HT-29 (cell line): Measurements from ENCODE around the gene C9orf72. TPM values are rescaled to one million over a fixed set of nuclear protein-coding genes. Genes with fewer than 3 reads are reported as not detected.

ENCODE experiments used
- DNase-seq: peaks from one replicate; pipeline ENCODE4 v3.0.0-alpha.2; 2015; ENCODE audit warnings: low spot score
- total RNA-seq: library from RNA; depleted of rRNA; stranded (reverse); fragments of >200 nt; shearing (Covaris generic); gene quantifications from 2 replicates; pipeline ENCODE4 v1.2.3, GENCODE V29; 2014

The C9orf72 gene
- total RNA-seq, 1 experiment from 2014 or later, result 2.4 TPM

- no peak for DNase-seq
Measured at GRCh38 chr9:27538647-27539046, 34.6 kb downstream of the C9orf72 start.

DNA sequence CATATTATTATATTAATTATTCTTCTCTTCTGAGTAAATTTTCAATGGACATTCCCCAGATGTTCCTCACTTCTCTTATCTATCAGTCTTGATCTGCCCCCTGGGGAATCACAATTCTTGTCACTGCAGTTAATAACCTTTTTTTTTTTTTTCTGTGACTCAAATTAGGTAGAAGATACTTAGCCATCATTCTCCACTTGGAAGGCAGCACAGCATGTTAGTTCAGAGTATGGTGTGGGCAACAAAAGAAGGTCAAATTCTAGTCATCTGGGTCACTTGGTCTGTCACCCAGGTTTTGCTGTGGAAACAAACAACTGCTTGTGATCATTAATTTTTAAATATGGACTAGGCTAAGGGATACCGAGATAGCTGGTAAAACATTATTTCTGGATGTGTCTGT is 35.5 kb downstream of the C9orf72 start:
- DNase-seq, result no peak

GRCh38 chr9:27537027-27537435 is 36.2 kb downstream of the C9orf72 start:
- DNase-seq, result no peak

- no peak for DNase-seq
Measured at GRCh38 chr9:27536168-27536567, 37.1 kb downstream of the C9orf72 start.

- DNase-seq, result peak; percentile 37
Measured at GRCh38 chr9:27535701-27536118, 37.6 kb downstream of the C9orf72 start.

GRCh38 chr9:27534658-27535209 is 38.5 kb downstream of the C9orf72 start:
- no peak for DNase-seq

DNA sequence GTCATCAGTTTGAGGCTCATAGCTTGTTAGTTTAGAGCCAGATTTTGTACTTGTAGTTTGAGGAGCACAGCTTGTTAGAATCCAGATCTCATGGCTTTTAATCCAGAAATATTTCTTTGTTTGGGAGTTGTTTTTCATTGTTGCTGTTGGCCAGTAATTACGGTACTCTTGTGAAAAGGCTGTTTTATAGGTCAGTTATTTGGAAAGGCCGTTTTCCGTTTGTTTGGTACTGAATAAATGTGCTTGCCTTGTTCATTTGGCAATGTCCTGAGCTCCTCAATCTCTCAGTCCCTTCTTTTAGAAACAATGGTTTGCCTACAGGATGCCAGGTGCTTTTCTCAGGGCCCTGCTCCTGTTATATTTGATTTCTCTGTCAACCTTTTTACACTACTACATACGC is 39.1 kb downstream of the C9orf72 start:
- no peak for DNase-seq

GRCh38 chr9:27533311-27533710 is 40.0 kb downstream of the C9orf72 start:
- DNase-seq, result no peak

DNA sequence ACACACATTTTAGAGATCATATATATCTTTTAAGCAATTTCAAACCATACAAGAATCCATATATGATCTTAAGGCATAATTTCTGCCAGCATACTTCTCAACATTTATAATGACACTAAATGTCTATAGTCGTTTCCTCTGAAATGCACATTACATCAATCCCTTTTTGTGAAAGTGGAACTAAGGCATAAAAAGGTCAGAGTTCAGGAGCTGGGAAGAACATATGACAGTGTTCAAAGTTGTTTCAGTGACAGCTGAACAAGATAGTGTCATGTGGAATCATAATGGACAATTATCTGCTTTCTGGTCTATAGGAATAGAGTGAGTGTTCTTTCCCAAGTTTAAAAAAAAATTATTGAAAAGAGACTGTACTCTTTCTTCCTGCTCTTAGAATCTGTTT is 41.2 kb downstream of the C9orf72 start:
- DNase-seq, result no peak

GRCh38 chr9:27530915-27531755 is 42.1 kb downstream of the C9orf72 start:
- no peak for DNase-seq

- DNase-seq, result peak; percentile 78
Measured at GRCh38 chr9:27529316-27530278, 43.7 kb downstream of the C9orf72 start, which contains the start of gene MOB3B. TSS of gene MOB3B (minus strand) at chr9:27529814. CDS start at chr9:27455550, 74,264 bp downstream.

GRCh38 chr9:27528886-27529315 is 44.4 kb downstream of the C9orf72 start:
- peak; percentile 46 for DNase-seq

GRCh38 chr9:27528076-27528885 is 45.0 kb downstream of the C9orf72 start:
- DNase-seq, result peak; percentile 65

- DNase-seq, result no peak
Measured at GRCh38 chr9:27527702-27528075, 45.6 kb downstream of the C9orf72 start.

- DNase-seq, result no peak
Measured at GRCh38 chr9:27524236-27524635, 49.0 kb downstream of the C9orf72 start, which contains the start of gene IFNK. TSS of gene IFNK (plus strand) at chr9:27524290. CDS start at chr9:27524337, 47 bp downstream.

DNA sequence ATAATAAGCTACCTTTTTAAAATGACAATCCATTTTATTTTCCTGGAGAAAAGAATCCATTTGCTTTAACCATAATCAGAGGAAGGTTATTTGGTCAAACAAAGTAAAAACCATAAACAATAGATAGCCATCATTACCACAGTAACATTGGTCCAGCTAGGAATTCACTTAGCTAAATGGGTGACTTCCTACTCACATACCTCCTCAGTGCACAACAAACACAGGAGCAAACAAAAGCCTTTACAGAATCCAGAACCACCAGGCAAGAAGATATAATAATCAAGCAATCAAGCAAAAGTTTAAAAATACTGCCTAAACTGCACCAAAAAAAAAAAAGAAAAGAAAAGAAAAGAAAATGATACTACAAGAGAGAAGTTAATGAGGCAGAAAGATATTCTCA is 50.1 kb downstream of the C9orf72 start:
- DNase-seq, result no peak

- no peak for DNase-seq
Measured at GRCh38 chr9:27520986-27521385, 52.3 kb downstream of the C9orf72 start.

DNA sequence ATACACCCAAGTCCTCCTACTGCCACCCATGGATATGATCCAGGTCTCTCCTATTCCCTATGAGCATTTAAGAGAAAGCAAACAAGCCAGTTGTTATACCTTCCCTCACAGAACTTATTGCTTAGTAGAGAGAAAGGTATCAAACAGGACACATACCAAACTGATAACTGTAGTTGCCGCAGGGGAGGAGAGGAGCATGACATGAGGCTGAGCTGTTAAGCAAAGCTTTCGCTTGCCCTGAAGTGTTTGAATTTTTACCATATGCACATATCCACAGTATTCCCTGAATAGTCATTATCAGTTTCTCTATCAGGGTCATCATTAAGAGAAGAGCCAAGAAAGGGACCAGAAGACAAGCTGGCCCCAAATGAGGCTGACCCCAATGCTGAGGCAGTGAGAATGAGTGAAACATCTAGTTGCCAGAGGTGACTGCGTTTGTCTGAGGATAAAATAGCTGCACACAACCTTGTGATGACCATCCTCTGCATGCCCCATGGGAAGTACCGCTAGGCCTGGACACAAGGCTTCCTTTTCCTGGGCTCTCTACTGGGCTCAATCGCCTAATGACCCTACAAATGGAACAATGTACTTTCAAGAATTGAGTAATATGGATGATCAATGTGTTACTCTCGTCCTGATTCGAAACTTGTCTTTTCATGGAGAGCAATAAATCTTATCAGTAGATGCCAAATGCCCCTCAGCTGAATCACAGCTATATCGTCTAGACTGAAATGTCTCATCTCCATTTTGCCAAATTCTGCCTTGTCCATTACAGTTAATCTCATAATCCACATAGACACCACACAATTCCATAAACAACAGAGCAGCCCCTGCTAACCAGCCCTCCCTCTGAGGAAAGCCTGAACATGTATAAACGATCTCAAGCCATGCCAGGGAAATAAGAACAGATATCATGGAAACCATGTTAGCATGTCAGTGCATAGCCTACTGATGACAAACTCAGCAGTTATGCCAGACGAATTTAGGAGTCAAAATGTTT is 53.5 kb downstream of the C9orf72 start:
- DNase-seq, result no peak

DNA sequence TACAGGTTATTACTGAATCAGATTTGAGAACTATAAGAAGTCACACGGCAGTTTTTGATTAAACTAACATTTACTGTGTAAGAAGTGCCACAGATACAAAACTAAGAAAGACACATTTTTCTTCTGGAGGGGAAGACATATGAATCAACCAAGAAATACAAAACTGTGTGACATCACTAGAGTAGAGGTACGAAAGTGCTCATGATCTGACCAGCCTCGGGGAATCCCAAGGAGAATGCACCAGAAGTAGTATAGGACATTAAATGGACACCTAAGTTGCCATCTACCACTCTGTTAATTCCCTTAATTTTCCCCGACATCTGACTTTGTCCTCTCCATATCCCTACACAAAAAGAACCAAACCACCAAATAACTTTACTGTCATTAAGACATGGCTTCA is 54.5 kb downstream of the C9orf72 start:
- no peak for DNase-seq

GRCh38 chr9:27518006-27518405 is 55.3 kb downstream of the C9orf72 start:
- no peak for DNase-seq
